ENCODE results near the gene HCST.

HCST gene

DNA sequence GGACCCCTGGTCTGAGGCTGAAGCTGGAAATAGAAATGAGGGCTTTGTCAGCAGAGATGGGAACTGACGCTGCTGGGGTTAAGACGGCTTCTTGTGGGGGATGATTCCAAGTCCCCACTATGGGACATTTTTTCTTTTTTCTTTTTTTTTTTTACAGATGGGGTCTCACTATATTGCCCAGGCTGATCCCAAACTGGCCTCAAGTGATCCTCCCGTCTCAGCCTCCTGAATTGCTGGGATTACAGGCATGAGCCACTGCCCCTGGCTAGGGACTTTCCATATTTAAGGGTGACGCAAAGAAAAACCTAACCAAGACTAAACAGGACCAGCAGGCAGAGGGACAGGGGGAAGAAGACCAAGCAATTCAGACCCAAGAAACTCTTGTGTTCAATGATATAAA is 43.9 kb downstream of the HCST start:
- Histone ChIP-seq H3K27ac (no peak overlapping the region), H3K4me3 (no peak overlapping the region)
- TF ChIP-seq FOXP2 (optimal IDR thresholded peaks at IDR 0.05; ENCODE audit: control extremely low read depth, extremely low read length, insufficient read depth) (no peak), EZH2 (IDR thresholded peaks at IDR 0.05) (no peak), POLR2AphosphoS5 (IDR thresholded peaks at IDR 0.05; ENCODE audit: borderline replicate concordance, low read depth, low read length) (no peak)

DNA sequence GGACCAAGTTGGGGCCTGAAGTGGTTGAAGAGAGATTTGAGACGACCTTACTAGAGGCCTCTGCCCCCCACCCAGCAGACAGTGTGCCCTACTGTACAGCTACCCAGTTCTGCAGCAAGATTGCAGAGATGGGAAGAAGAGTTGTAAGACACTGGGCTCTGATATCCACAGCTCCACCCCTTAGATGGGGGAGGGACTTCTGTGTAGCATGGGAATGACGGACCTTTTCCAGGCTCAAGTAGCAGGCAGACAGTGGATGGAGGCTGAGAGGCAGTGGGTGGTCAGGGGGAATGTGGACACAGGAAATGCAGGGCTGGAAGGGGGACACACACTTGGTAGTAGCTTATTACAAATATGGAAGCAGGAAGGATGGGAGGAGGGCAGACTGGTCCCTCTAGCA is 46.8 kb downstream of the HCST start:
- H3K36me3 ChIP-seq (ENCODE audit: insufficient read depth, low read length), result no peaks in the 10 kb centered on the region
- no peak overlapping the region for H3K4me3 ChIP-seq
- H3K27ac ChIP-seq, result no peak overlapping the region
- H3K9me3 ChIP-seq (ENCODE audit: low read depth, low read length), result no peaks in the 10 kb centered on the region
- TF ChIP-seq FOXP2 (optimal IDR thresholded peaks at IDR 0.05; ENCODE audit: control extremely low read depth, extremely low read length, insufficient read depth) (no peak), POLR2AphosphoS5 (IDR thresholded peaks at IDR 0.05; ENCODE audit: borderline replicate concordance, low read depth, low read length) (no peak), EZH2 (IDR thresholded peaks at IDR 0.05) (no peak)
- H3K9ac ChIP-seq (ENCODE audit: insufficient read length), result no peak overlapping the region
- no peak for DNase-seq (ENCODE audit: low read depth, low spot score)

More for the DNA sequence above, 43.9 kb downstream of the HCST start:
- Histone ChIP-seq H3K36me3 (ENCODE audit: insufficient read depth, low read length) (no peaks in the 10 kb centered on the region), H3K9me3 (ENCODE audit: low read depth, low read length) (no peaks in the 10 kb centered on the region), H3K9ac (ENCODE audit: insufficient read length) (no peak overlapping the region)
- DNase-seq (ENCODE audit: low read depth, low spot score), result no peak
